Measurements from ENCODE around the gene PELI3. TPM values are rescaled to one million over a fixed set of nuclear protein-coding genes. Genes with fewer than 3 reads are reported as not detected.

Gene PELI3
- total RNA-seq, 4 donors from 2014 or later: 6.3 to 17.2 (median 8.8) TPM

DNA sequence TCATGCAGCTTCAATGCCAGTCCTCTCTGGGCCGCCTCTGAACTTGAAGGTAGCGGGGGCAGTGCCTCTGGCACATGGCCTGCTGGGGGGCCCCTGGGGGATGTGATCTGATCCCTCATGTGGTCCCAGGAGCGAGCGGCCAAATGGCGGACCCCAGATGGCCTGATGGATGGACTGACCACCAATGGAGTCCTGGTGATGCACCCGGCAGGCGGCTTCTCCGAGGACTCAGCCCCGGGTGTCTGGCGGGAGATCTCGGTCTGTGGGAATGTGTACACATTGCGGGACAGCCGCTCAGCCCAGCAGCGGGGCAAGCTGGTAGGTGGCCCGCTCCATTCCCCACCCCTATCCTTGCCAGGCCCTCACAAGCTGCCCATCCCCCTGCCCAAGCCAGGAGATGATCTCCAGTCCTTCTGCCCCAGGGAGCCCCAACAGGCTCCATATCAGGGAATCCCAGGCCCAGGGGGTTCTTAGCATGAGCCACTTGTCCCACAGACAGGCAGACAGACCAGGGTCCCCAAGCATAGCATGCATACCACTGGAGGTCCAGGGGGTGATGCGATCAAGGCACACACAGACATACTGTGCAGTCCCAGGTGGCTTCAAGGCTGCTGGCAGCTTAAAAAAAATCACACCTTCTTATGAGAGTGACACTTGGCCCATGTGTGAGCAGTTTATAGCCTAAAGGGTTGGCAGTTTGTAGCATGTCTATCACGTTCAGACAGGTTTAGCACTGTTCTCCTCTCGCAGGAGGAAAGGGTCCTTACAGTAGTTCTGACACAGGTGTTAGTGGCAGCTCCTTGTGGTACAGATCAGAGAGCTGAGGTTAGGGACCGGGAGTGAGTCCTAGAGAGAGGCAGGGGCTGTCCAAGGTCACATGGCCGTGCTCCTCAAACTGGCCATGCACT is 7.2 kb downstream of the PELI3 start:
- Histone ChIP-seq H3K4me3 (no peak overlapping the region), H3K27ac (no peak overlapping the region), H3K4me1 (peaks cover 2 to 28% (median 3%) of the 10 kb centered on the region in 3 donors), H3K9me3 (no peaks in the 10 kb centered on the region), H3K27me3 (no peaks in the 10 kb centered on the region), H3K36me3 (peaks cover 0 to 71% (median 6%) of the 10 kb centered on the region in 3 donors)
- no peak for DNase-seq
- intact Hi-C loops (cut with DNase I): no loop called here
- TF ChIP-seq, protein P1, sequence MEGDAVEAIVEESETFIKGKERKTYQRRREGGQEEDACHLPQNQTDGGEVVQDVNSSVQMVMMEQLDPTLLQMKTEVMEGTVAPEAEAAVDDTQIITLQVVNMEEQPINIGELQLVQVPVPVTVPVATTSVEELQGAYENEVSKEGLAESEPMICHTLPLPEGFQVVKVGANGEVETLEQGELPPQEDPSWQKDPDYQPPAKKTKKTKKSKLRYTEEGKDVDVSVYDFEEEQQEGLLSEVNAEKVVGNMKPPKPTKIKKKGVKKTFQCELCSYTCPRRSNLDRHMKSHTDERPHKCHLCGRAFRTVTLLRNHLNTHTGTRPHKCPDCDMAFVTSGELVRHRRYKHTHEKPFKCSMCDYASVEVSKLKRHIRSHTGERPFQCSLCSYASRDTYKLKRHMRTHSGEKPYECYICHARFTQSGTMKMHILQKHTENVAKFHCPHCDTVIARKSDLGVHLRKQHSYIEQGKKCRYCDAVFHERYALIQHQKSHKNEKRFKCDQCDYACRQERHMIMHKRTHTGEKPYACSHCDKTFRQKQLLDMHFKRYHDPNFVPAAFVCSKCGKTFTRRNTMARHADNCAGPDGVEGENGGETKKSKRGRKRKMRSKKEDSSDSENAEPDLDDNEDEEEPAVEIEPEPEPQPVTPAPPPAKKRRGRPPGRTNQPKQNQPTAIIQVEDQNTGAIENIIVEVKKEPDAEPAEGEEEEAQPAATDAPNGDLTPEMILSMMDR (IDR thresholded peaks at IDR 0.05): no peak
- TF ChIP-seq POLR2A (IDR thresholded peaks at IDR 0.05): no peak
- 32 to 65% methylated on average over 4 to 5 of the region's 20 CpGs for WGBS, 2 donors

DNA sequence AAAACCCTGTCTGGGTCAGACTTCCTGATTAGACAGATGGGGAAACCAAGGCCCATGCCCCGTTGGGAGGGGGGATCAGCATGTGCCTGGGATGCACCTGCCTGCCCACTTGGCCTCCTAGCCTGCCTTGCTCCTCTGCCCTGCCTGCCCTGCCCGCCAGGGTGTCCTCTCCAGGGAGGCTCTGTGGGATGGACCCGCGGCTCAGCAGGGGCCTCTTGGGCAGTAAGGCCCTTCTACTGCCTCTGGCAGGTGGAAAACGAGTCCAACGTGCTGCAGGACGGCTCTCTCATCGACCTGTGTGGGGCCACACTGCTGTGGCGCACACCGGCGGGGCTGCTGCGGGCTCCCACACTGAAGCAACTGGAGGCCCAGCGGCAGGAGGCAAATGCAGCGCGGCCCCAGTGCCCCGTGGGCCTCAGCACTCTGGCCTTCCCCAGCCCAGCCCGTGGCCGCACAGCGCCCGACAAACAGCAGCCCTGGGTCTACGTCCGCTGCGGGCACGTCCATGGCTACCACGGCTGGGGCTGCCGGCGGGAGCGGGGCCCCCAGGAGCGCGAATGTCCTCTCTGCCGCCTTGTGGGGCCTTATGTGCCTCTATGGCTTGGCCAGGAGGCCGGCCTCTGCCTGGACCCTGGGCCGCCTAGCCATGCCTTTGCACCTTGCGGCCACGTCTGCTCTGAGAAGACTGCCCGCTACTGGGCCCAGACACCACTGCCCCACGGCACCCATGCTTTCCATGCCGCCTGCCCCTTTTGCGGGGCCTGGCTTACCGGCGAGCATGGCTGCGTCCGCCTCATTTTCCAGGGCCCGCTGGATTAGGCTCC is 8.9 kb downstream of the PELI3 start:
- Histone ChIP-seq H3K27me3 (no peaks in the 10 kb centered on the region), H3K4me1 (peaks cover 8 to 39% (median 10%) of the 10 kb centered on the region in 3 donors), H3K36me3 (peaks cover 0 to 67% (median 6%) of the 10 kb centered on the region in 3 donors), H3K4me3 (no peak overlapping the region), H3K9me3 (no peaks in the 10 kb centered on the region), H3K27ac (no peak overlapping the region)
- no peak for DNase-seq
- intact Hi-C loops (cut with DNase I): no loop called here
- no peak for TF ChIP-seq POLR2A (IDR thresholded peaks at IDR 0.05)
- TF ChIP-seq, protein P1 (IDR thresholded peaks at IDR 0.05): no peak
- WGBS, 2 donors: 89 to 93% methylated on average over 7 to 11 of the region's 44 CpGs

DNA sequence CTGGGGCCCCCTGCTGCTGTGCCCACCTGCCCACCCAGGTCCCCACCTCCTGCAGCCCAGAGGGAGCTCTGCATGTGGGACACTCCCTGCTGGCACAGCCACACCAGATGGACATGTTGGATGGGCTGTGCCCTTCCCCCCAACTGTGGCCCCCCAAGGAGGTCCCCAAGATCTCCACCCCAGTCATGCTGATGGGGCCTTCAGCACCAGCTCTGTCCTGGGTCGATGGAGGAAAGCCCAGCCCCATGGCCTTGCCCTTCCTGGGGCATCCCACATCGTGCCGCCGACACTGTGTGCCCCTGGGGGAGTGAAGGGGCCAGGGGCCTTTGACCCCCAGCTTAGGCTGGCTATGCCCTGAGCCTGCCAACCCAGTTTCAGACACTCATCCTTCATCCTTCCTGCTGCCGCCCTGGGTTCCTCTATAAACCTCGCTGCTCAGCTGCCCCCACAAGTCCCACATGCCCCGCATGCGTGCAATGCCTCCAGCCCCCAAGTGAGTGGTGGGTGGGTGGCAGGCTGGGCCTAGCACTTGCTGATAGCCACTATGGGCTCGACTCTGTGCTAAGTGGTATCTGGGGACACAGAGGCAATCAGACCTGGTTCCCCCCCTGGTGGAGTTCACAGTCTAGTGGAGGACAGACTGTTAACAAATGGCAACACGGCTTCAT is 9.6 kb downstream of the PELI3 start:
- Histone ChIP-seq H3K27me3 (no peaks in the 10 kb centered on the region), H3K4me1 (peaks cover 12 to 46% (median 16%) of the 10 kb centered on the region in 3 donors), H3K4me3 (no peak overlapping the region), H3K9me3 (no peaks in the 10 kb centered on the region), H3K27ac (no peak overlapping the region), H3K36me3 (peaks cover 0 to 60% (median 6%) of the 10 kb centered on the region in 3 donors)
- DNase-seq: no peak
- intact Hi-C loops (cut with DNase I): no loop called here
- no peak for TF ChIP-seq POLR2A (IDR thresholded peaks at IDR 0.05)
- TF ChIP-seq, protein P1 (IDR thresholded peaks at IDR 0.05): no peak
- WGBS, 2 donors: 50 to 100% methylated on average over 1 to 2 of the region's 10 CpGs

DNA sequence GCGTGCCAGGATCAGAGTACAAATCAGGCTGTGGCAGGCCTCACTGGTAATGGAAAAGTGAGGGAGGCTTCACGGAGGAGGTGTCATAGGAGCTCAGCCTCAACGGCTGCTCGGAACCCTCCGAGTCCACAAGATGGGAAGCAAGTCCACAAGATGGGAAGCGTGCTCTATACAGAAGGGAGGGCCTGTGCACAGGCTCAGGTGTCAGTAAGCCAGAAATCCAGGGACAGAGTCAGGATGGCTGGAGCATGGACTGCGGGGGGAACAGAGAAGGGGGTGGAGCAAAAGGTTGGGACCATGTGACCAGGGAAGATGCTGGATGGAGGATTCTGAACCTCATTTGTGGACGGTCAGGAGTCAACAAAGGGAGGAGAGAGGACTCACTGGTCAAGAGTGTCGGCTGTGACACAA is 10.1 kb downstream of the PELI3 start:
- intact Hi-C loops (cut with DNase I): no loop called here
- H3K27me3 ChIP-seq: no peaks in the 10 kb centered on the region
- TF ChIP-seq POLR2A (IDR thresholded peaks at IDR 0.05): no peak
- TF ChIP-seq, protein P1 (IDR thresholded peaks at IDR 0.05): no peak
- no peak overlapping the region for H3K4me3 ChIP-seq
- no peak for DNase-seq
- peaks cover 0 to 54% (median 6%) of the 10 kb centered on the region in 3 donors for H3K36me3 ChIP-seq
- H3K4me1 ChIP-seq: peaks cover 12 to 48% (median 17%) of the 10 kb centered on the region in 3 donors
- H3K27ac ChIP-seq: no peak overlapping the region
- 74% methylated on average over 7 to 9 of the region's 9 CpGs for WGBS, 2 donors
- no peaks in the 10 kb centered on the region for H3K9me3 ChIP-seq

All from esophagus squamous epithelium (tissue), 5 donors.